K562 (cell line): ENCODE measurements around the gene LTBR. TPM values are rescaled to one million over a fixed set of nuclear protein-coding genes. Genes with fewer than 3 reads are reported as not detected.

ENCODE experiments used
- ATAC-seq: fragments of 200-7000 bp; cut with Tn5 transposase; 3 replicates; pipeline ENCODE4 v1.9.1; 2020; ENCODE audit warnings: moderate library complexity
- BruUV-seq: library from RNA; stranded (reverse); fragments of 400-500 nt; replicated peaks from 2 replicates; lab custom pipeline; 2021; lab: Mats Ljungman, UMichigan
- CTCF ChIA-PET: fragments of 300-600 bp; formaldehyde crosslinking; extraction: SDS; loops from one replicate; lab custom pipeline; 2021; ENCODE audit warnings: low intra/inter-chr PET ratio; lab: Yijun Ruan, JAX
- POLR2A ChIA-PET: fragments of 300-600, 350-650 bp; sonication (Branson Sonifier 250); formaldehyde crosslinking; extraction: SDS; loops from one replicate; lab custom pipeline; 2021; ENCODE audit warnings: antibody characterized with exemption, inconsistent platforms; lab: Yijun Ruan, JAX
- DNase-seq, 4 experiments: peaks; one replicate each; pipeline versions ENCODE4 v3.0.0 to v3.0.0-alpha.2; 2011 to 2018; ENCODE audit warnings: low spot score in 3 of 4, mixed read lengths in 3 of 4; ENCODE audit errors: extremely low read depth in 1 of 4
- FAIRE-seq: peaks from 2 replicates; lab custom pipeline; 2011; peaks lifted over from hg19 to GRCh38; lab: Jason Lieb, UNC
- H2AFZ ChIP-seq: 2 replicates; pipeline ENCODE4 v1.6.0; 2011; ENCODE audit warnings: low read depth, low read length, control low read depth, inconsistent platforms
- H3K27ac ChIP-seq: fragments of 200-600 bp; 3 replicates; pipeline ENCODE4 v1.8.0; 2011; ENCODE audit warnings: low read depth, mild to moderate bottlenecking, control low read depth, inconsistent platforms, low read length, moderate library complexity, mixed read lengths; ENCODE audit errors: extremely low read depth
- H3K27me3 ChIP-seq, 2 experiments: fragments of 300-600 bp in 1 of 2; 2 replicates in 1 of 2; 3 replicates in 1 of 2; pipeline versions ENCODE4 v1.6.0 to v1.8.0; 2011; ENCODE audit warnings: inconsistent platforms in 2 of 2, low read length in 2 of 2, mild to moderate bottlenecking in 1 of 2, mixed read lengths in 1 of 2, moderate library complexity in 1 of 2; ENCODE audit not compliant: control insufficient read depth in 2 of 2, insufficient read depth in 2 of 2
- H3K36me3 ChIP-seq: fragments of 300-600 bp; 3 replicates; pipeline ENCODE4 v1.8.0; 2011; ENCODE audit warnings: mild to moderate bottlenecking, low read length, inconsistent platforms; ENCODE audit not compliant: control insufficient read depth, insufficient read depth
- H3K4me1 ChIP-seq, 2 experiments: fragments of 200-600 bp in 1 of 2; replicated peaks in 1 of 2; 2 replicates in 1 of 2; 3 replicates in 1 of 2; pipeline versions ENCODE4 v1.5.1 to v1.8.0; 2011; ENCODE audit warnings: inconsistent platforms in 2 of 2, low read length in 2 of 2, mild to moderate bottlenecking in 1 of 2, mixed read lengths in 1 of 2, moderate library complexity in 1 of 2; ENCODE audit not compliant: control insufficient read depth in 2 of 2, insufficient read depth in 2 of 2
- H3K4me2 ChIP-seq: 2 replicates; pipeline ENCODE4 v1.6.1; 2011; ENCODE audit warnings: low read length, control low read depth, inconsistent platforms, mixed read lengths; ENCODE audit not compliant: insufficient read depth
- H3K4me3 ChIP-seq: fragments of 200-600 bp; sonication (generic), shearing (Covaris generic); 2 replicates; pipeline ENCODE4 v1.5.1; 2016; ENCODE audit warnings: control low read depth, inconsistent platforms
- H3K79me2 ChIP-seq: fragments of 200-600 bp; 3 replicates; pipeline ENCODE4 v1.8.0; 2011; ENCODE audit warnings: low read length, inconsistent platforms; ENCODE audit not compliant: control insufficient read depth, insufficient read depth
- H3K9ac ChIP-seq, 2 experiments: 2 replicates each; pipeline versions ENCODE4 v1.6.0 to v1.6.1; 2011; ENCODE audit warnings: low read depth in 2 of 2, low read length in 2 of 2, control low read depth in 1 of 2, inconsistent platforms in 1 of 2, mild to moderate bottlenecking in 1 of 2, mixed read lengths in 1 of 2; ENCODE audit not compliant: insufficient read depth in 1 of 2
- H3K9me1 ChIP-seq: one replicate; pipeline ENCODE4 v1.6.0; 2011; ENCODE audit warnings: inconsistent platforms, mild to moderate bottlenecking, low read length, moderate library complexity; ENCODE audit not compliant: control insufficient read depth, insufficient read depth
- H3K9me3 ChIP-seq: replicated peaks from 2 replicates; pipeline ENCODE4 v1.5.1; 2011; ENCODE audit warnings: low read depth, low read length, inconsistent platforms; ENCODE audit not compliant: control insufficient read depth, insufficient read depth
- H4K20me1 ChIP-seq: replicated peaks from 2 replicates; pipeline ENCODE4 v1.6.1; 2011; ENCODE audit warnings: low read length, inconsistent platforms, mixed read lengths; ENCODE audit not compliant: control insufficient read depth, insufficient read depth
- GATAD2A ChIP-seq: fragments of 450-650 bp; IDR thresholded peaks from 2 replicates; pipeline ENCODE4 v1.6.1; 2017
- MTA1 ChIP-seq: fragments of 450-650 bp; IDR thresholded peaks from 2 replicates; pipeline ENCODE4 v1.6.1; 2017; ENCODE audit warnings: borderline replicate concordance
- PKNOX1 ChIP-seq: fragments of 450-650 bp; IDR thresholded peaks from 2 replicates; pipeline ENCODE4 v1.6.1; 2016
- SRSF1 ChIP-seq: fragments of 200-400 bp; formaldehyde crosslinking; IDR thresholded peaks from 2 replicates; pipeline ENCODE4 v1.6.1; 2017; ENCODE audit warnings: mild to moderate bottlenecking, low read depth, low read length, moderate library complexity
- SRSF7 ChIP-seq: fragments of 200-400 bp; formaldehyde crosslinking; optimal IDR thresholded peaks from 2 replicates; pipeline ENCODE3; 2017; ENCODE audit warnings: mild to moderate bottlenecking, low read depth, low read length
- ZNF282 ChIP-seq: sonication (generic); formaldehyde crosslinking; IDR thresholded peaks from 2 replicates; pipeline ENCODE4 v1.8.1; 2023; ENCODE audit warnings: missing genetic modification reagents
- WGBS: fragments of 100-300 bp; shearing (Covaris generic); methylation state at CpG from one replicate; pipeline ENCODE4 v1.1.6; 2016; ENCODE audit warnings: low coverage, mixed read lengths; ENCODE audit not compliant: insufficient coverage; ENCODE audit errors: missing lambda C conversion rate; 5-methylcytosine and 5-hydroxymethylcytosine counted together
- in situ Hi-C: fragments of 300-500 bp; cut with MboI; formaldehyde crosslinking; loops from 4 replicates; pipeline ENCODE4 v1.15.0; 2018; ENCODE audit warnings: inconsistent platforms, mixed read lengths
- intact Hi-C: fragments of 100-400 bp; cut with micrococcal nuclease; formaldehyde crosslinking; loops from 2 replicates; pipeline ENCODE4 v1.14.2; 2022
- polyA plus RNA-seq, 8 experiments: library from polyadenylated mRNA; depleted of rRNA in 4 of 8; stranded (reverse) in 5 of 8; unstranded in 3 of 8; fragments of >200 nt; fragmentation: Nextera tagmentation in 2 of 8; fragmentation: Illumina TruSeq in 1 of 8; extraction: Ambion mirVana in 2 of 8; extraction: Trizol in 1 of 8; gene quantifications; 2 replicates each; pipeline versions ENCODE4 v1.2.1 to v1.2.3, GENCODE V29; 2011 to 2014; ENCODE audit warnings: inconsistent platforms in 1 of 8, missing spikeins in 1 of 8
- total RNA-seq, 7 experiments: library from RNA; depleted of rRNA in 6 of 7; stranded (reverse); fragments of >200 nt in 6 of 7; fragmentation: Illumina TruSeq in 2 of 7; extraction: Trizol in 2 of 7; gene quantifications; 2 replicates each; pipeline versions ENCODE4 v1.2.1 to v1.2.3, GENCODE V29; 2011 to 2021; ENCODE audit warnings: low replicate concordance in 1 of 7

LTBR gene
- total and polyA plus RNA-seq, 9 of the 15 experiments (the other 6 are each of a cell fraction or from before 2014, with no cell fraction given) = 0.96 to 69.0 (median 35.3) TPM

DNA sequence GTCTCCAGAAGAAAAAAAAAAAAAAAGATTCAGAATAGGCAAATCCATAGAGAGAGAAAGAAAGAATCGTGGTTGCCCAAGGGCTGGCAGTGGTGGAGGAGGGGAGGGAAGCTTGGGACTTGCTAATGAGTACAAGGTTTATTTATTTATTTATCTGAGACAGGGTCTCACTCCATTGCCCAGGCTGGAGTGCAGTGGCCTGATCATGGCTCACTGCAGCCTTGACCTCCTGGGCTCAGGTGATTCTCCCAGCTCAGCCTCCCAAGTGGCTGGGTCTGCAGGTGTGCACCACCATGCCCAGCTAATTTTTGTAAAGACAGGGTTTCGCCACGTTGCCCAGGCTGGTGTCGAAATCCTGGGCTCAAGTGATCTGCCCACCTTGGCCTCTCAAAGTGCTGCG, 32.3 kb upstream of the LTBR start:
- Histone ChIP-seq H3K4me3 (no peak overlapping the region), H4K20me1 (0 out of 2 replicates have a peak, but pooled peaks cover 6% of the 10 kb centered on the region), H3K9me3 (no peaks in the 10 kb centered on the region), H3K79me2 (no peaks in the 10 kb centered on the region), H3K27me3 (peaks cover 0 to 31% of the 10 kb centered on the region in 2 experiments; a peak in 2 of 5 replicates), H3K4me1 (no peaks in the 10 kb centered on the region; a peak in 1 of 5 replicates), H3K4me2 (no peak overlapping the region), H2AFZ (no peak overlapping the region), H3K36me3 (no peaks in the 10 kb centered on the region), H3K9me1 (no peaks in the 10 kb centered on the region), H3K27ac (no peak overlapping the region), H3K9ac (no peak overlapping the region)
- WGBS = 29% methylated on average over 4 of the region's 5 CpGs
- POLR2A ChIA-PET = interaction anchor here (0.5 kb wide), 1 partner anchor 11 kb away, joined by 3 read pairs; no protein-coding TSS in a partner anchor
- intact Hi-C loops (no loop called here), in situ Hi-C loops (no loop called here)
- no TSS peak for BruUV-seq
- CTCF ChIA-PET = no interaction called here
- DNase-seq (no peak), FAIRE-seq (no peak), ATAC-seq (no peak)
- TF ChIP-seq SRSF1 = no peak
- TF ChIP-seq PKNOX1 = no peak
- TF ChIP-seq ZNF282 (CRISPR knock-in tag) = no peak
- no peak for TF ChIP-seq MTA1
- TF ChIP-seq SRSF7 = no peak
- TF ChIP-seq GATAD2A = no peak
- TF ChIP-seq, all 486 proteins: peak for 0
